ENCODE measurements around the gene TRIP12. TPM values are rescaled to one million over a fixed set of nuclear protein-coding genes. Genes with fewer than 3 reads are reported as not detected.

TRIP12 gene
- total and polyA plus RNA-seq, 2 of the 13 experiments (the other 11 are each of a cell fraction or from before 2014, with no cell fraction given), result 72.1 to 153 TPM

DNA sequence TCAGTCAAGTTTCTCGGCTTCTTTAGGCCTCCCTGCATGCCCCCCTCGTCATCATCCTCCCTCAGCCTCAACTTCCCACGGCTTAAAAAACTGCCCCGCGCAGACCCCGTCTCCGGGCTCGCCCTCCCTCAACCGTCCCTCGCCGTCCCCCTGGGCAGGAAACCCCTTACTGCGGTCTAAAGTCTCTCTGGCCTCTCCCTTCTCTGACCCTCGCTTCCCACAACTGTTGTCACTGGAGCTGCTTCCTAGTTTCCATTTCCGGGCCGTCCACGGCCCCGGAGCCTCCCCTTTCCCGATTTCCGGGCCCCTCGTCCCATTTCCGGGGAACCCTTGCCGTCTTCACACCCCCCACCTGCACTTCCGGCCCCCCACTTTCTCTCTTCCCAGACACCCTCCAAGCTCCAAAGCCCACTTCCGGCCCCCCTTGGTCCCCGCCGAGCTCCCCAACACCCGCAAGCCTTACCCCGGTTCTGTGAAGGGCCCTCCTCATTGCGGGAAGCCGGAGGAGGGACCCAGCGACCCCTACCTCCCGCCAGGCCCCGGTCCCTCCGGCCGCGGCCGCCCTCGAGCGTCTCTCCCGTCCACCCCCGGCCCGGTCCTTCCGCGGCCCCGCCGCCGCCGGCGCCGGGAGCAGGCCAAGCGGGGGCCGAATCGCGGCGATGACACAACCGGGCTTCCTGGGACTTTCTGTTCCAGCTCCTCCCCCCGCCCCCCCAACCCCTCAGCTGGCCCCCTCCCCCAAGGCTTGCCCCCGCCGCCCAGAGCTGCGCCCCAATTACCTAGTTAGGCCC, 513 bp downstream of the TRIP12 start (continued):
- TF ChIP-seq EP300 (IDR thresholded peaks at IDR 0.05; ENCODE audit: low read depth in 2 of 2, low read length in 2 of 2), result 0 out of 4 replicates have a peak, but pooled peaks of 1 of the 2 experiments have one; percentile 29
- no peak for TF ChIP-seq EP300 (CRISPR knock-in tag; IDR thresholded peaks at IDR 0.05; ENCODE audit: borderline replicate concordance)
- TF ChIP-seq, protein P1, sequence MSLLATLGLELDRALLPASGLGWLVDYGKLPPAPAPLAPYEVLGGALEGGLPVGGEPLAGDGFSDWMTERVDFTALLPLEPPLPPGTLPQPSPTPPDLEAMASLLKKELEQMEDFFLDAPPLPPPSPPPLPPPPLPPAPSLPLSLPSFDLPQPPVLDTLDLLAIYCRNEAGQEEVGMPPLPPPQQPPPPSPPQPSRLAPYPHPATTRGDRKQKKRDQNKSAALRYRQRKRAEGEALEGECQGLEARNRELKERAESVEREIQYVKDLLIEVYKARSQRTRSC (CRISPR knock-in tag; IDR thresholded peaks at IDR 0.05; ENCODE audit: low read depth), result no peak
- 0 out of 2 replicates have a peak, but pooled peaks have one; percentile 59 for TF ChIP-seq ZNF761 (CRISPR knock-in tag; conservative IDR thresholded peaks at IDR 0.05)
- TF ChIP-seq, protein P2, sequence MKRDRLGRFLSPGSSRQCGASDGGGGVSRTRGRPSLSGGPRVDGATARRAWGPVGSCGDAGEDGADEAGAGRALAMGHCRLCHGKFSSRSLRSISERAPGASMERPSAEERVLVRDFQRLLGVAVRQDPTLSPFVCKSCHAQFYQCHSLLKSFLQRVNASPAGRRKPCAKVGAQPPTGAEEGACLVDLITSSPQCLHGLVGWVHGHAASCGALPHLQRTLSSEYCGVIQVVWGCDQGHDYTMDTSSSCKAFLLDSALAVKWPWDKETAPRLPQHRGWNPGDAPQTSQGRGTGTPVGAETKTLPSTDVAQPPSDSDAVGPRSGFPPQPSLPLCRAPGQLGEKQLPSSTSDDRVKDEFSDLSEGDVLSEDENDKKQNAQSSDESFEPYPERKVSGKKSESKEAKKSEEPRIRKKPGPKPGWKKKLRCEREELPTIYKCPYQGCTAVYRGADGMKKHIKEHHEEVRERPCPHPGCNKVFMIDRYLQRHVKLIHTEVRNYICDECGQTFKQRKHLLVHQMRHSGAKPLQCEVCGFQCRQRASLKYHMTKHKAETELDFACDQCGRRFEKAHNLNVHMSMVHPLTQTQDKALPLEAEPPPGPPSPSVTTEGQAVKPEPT (CRISPR knock-in tag; IDR thresholded peaks at IDR 0.05; ENCODE audit: low read depth), result peak; percentile 72; the same call in 1 of the 2 replicates
- no peak for TF ChIP-seq IKZF1 (IDR thresholded peaks at IDR 0.05)
- no peak for TF ChIP-seq ATF7-NPFF (CRISPR knock-in tag; IDR thresholded peaks at IDR 0.05; ENCODE audit: low read depth)
- TF ChIP-seq NFATC3 (CRISPR knock-in tag; IDR thresholded peaks at IDR 0.05), result no peak
- TF ChIP-seq ZNF792 (CRISPR knock-in tag; IDR thresholded peaks at IDR 0.05), result peak; percentile 43; the same call in 1 of the 2 replicates
- TF ChIP-seq, protein P3, sequence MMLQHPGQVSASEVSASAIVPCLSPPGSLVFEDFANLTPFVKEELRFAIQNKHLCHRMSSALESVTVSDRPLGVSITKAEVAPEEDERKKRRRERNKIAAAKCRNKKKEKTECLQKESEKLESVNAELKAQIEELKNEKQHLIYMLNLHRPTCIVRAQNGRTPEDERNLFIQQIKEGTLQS (CRISPR knock-in tag; IDR thresholded peaks at IDR 0.05), result no peak
- TF ChIP-seq ZNF354B (CRISPR knock-in tag; IDR thresholded peaks at IDR 0.05), result no peak
- peak; percentile 81; the same call in 1 of the 2 replicates for TF ChIP-seq FOXK1 (CRISPR knock-in tag; IDR thresholded peaks at IDR 0.05; ENCODE audit: borderline replicate concordance, low read depth)
- TF ChIP-seq ARNT (IDR thresholded peaks at IDR 0.05), result no peak
- TF ChIP-seq YEATS4 (CRISPR knock-in tag; IDR thresholded peaks at IDR 0.05; ENCODE audit: borderline replicate concordance), result peak; percentile 31; the same call in 1 of the 2 replicates
- 0 out of 2 replicates have a peak, but pooled peaks have one; percentile 52 for TF ChIP-seq PITX1 (CRISPR knock-in tag; IDR thresholded peaks at IDR 0.05)
- peak; percentile 58; the same call in 1 of the 2 replicates for TF ChIP-seq MED1 (CRISPR knock-in tag; IDR thresholded peaks at IDR 0.05)
- TF ChIP-seq, protein P4, sequence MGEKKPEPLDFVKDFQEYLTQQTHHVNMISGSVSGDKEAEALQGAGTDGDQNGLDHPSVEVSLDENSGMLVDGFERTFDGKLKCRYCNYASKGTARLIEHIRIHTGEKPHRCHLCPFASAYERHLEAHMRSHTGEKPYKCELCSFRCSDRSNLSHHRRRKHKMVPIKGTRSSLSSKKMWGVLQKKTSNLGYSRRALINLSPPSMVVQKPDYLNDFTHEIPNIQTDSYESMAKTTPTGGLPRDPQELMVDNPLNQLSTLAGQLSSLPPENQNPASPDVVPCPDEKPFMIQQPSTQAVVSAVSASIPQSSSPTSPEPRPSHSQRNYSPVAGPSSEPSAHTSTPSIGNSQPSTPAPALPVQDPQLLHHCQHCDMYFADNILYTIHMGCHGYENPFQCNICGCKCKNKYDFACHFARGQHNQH (CRISPR knock-in tag; IDR thresholded peaks at IDR 0.05), result peak; percentile 52; the same call in 1 of the 2 replicates
- TF ChIP-seq, protein P5, sequence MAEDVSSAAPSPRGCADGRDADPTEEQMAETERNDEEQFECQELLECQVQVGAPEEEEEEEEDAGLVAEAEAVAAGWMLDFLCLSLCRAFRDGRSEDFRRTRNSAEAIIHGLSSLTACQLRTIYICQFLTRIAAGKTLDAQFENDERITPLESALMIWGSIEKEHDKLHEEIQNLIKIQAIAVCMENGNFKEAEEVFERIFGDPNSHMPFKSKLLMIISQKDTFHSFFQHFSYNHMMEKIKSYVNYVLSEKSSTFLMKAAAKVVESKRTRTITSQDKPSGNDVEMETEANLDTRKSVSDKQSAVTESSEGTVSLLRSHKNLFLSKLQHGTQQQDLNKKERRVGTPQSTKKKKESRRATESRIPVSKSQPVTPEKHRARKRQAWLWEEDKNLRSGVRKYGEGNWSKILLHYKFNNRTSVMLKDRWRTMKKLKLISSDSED (CRISPR knock-in tag; IDR thresholded peaks at IDR 0.05), result no peak
- peak; percentile 78; the same call in 1 of the 2 replicates for TF ChIP-seq ELF3 (CRISPR knock-in tag; IDR thresholded peaks at IDR 0.05)
- TF ChIP-seq ZBTB1 (CRISPR knock-in tag; IDR thresholded peaks at IDR 0.05; ENCODE audit: borderline replicate concordance), result no peak
- TF ChIP-seq NR3C1 (CRISPR knock-in tag; IDR thresholded peaks at IDR 0.05), result no peak
- 0 out of 2 replicates have a peak, but pooled peaks have one; percentile 64 for TF ChIP-seq ELF4 (CRISPR knock-in tag; IDR thresholded peaks at IDR 0.05; ENCODE audit: borderline replicate concordance)
